Erythroblast (primary cell): ENCODE measurements around the gene CFAP300.

ENCODE experiments used
- DNase-seq, 2 experiments: peaks; one replicate each; lab custom pipeline; 2025; lab: John Stamatoyannopoulos, UW
- GATA1 ChIP-seq: IDR thresholded peaks from 2 replicates; pipeline ENCODE4 v1.6.1; 2011; ENCODE audit warnings: low read depth, mild to moderate bottlenecking, control low read depth, low read length, moderate library complexity
- POLR2A ChIP-seq: IDR thresholded peaks from 2 replicates; pipeline ENCODE4 v1.6.1; 2011; ENCODE audit warnings: mild to moderate bottlenecking, low read length

The CFAP300 gene

GRCh38 chr11:102047305-102047924 is at the start of gene CFAP300:
Gene CFAP300 (plus strand): TSS chr11:102047437. CDS start chr11:102047471, 34 bp downstream.
- TF ChIP-seq GATA1 = no peak
- peak; percentile 4 to 38 for DNase-seq

GRCh38 chr11:102001657-102002338 is 45.4 kb upstream of the CFAP300 start:
- TF ChIP-seq POLR2A (no peak), GATA1 (no peak)
- no peak for DNase-seq

GRCh38 chr11:102004220-102004619 is 43.0 kb upstream of the CFAP300 start:
- no peak for TF ChIP-seq GATA1
- no peak for TF ChIP-seq POLR2A
- DNase-seq = no peak

GRCh38 chr11:102005306-102005705 is 41.9 kb upstream of the CFAP300 start:
- no peak for DNase-seq
- no peak for TF ChIP-seq POLR2A
- no peak for TF ChIP-seq GATA1

GRCh38 chr11:102006835-102007566 is 40.2 kb upstream of the CFAP300 start:
- no peak for TF ChIP-seq POLR2A
- TF ChIP-seq GATA1 = no peak
- DNase-seq = no peak

GRCh38 chr11:102007567-102008437 is 39.4 kb upstream of the CFAP300 start:
- TF ChIP-seq GATA1 (no peak), POLR2A (no peak)
- DNase-seq = peak; percentile 5 to 40

GRCh38 chr11:102010776-102011494 is 36.3 kb upstream of the CFAP300 start:
- DNase-seq = no peak
- TF ChIP-seq GATA1 (no peak), POLR2A (no peak)

GRCh38 chr11:102012946-102013345 is 34.3 kb upstream of the CFAP300 start:
- DNase-seq = no peak
- TF ChIP-seq GATA1 = no peak
- no peak for TF ChIP-seq POLR2A

- no peak for TF ChIP-seq GATA1
- DNase-seq = no peak
Observed at GRCh38 chr11:102014756-102015155, 32.5 kb upstream of the CFAP300 start.

GRCh38 chr11:102017026-102017425 is 30.2 kb upstream of the CFAP300 start:
- no peak for TF ChIP-seq GATA1
- TF ChIP-seq POLR2A = no peak
- no peak for DNase-seq

GRCh38 chr11:102026217-102026616 is 21.0 kb upstream of the CFAP300 start:
- DNase-seq = no peak
- TF ChIP-seq POLR2A (no peak), GATA1 (no peak)

- DNase-seq = no peak
- TF ChIP-seq GATA1 (no peak), POLR2A (no peak)
Observed at GRCh38 chr11:102026959-102027358, 20.3 kb upstream of the CFAP300 start.

GRCh38 chr11:102036757-102037156 is 10.5 kb upstream of the CFAP300 start:
- TF ChIP-seq GATA1 = no peak
- TF ChIP-seq POLR2A = no peak
- DNase-seq = no peak
